Right ventricle myocardium superior (tissue), 1 donor: Measurements from ENCODE around the gene PCDHGA12. TPM values are rescaled to one million over a fixed set of nuclear protein-coding genes. Genes with fewer than 3 reads are reported as not detected.
"Not testable (repeated sequence)": the region's sequence is repeated elsewhere in the genome, so short reads cannot be mapped to it uniquely, and the experiment has no call there.

Experiments used
- ATAC-seq: fragments of 200-7000 bp; cut with Tn5 transposase; one replicate; pipeline ENCODE4 v1.9.1; 2020; ENCODE audit warnings: mild to moderate bottlenecking; ENCODE audit not compliant: poor library complexity
- DNase-seq: peaks from one replicate; pipeline ENCODE4 v3.0.0-alpha.2; 2020
- intact Hi-C: fragments of 100-400 bp; cut with DNase I; formaldehyde crosslinking; loops from one replicate; pipeline ENCODE4 v1.11.2; 2022
- long read RNA-seq: library from polyadenylated mRNA; unstranded; transcript quantifications from one replicate; pipeline ENCODE4 v2.0.0, GENCODE V29; 2021
- total RNA-seq: library from RNA; stranded (reverse); fragmentation: NEBNext Ultra II Directional; extraction: Animal tissue kit (Norgen Biotek cat#: 25700); gene quantifications from one replicate; pipeline ENCODE4 v1.2.1, GENCODE V29; 2021
- donor health status: DM: no; HTN: yes; CAD: no; lungs with severe emphysema.

Gene PCDHGA12
- 4.9 TPM for total RNA-seq
- long read RNA-seq, full-length matches to known transcripts, result 2 of 5 reads
- long read RNA-seq, partial matches to known transcripts, result 0 of 5 reads
- long read RNA-seq, other reads (novel, unspliced or antisense), result 3 of 5 reads

GRCh38 chr5:141430332-141431113 lies at the start of gene PCDHGA12:
Gene PCDHGA12, plus strand, starts transcription at chr5:141430507. Its CDS starts 253 bp downstream, at chr5:141430760.
- intact Hi-C loops, result no loop called here
- ATAC-seq, result peak; percentile 91
- DNase-seq, result no peak

- peak; percentile 34 for ATAC-seq
- no peak for DNase-seq
- intact Hi-C loops, result no loop called here
Measured at GRCh38 chr5:141382469-141383294, 47.6 kb upstream of the PCDHGA12 start, which contains the start of gene PCDHGA7. Gene PCDHGA7, plus strand, starts transcription at chr5:141382742. Its CDS starts 158 bp downstream, at chr5:141382900.

DNA sequence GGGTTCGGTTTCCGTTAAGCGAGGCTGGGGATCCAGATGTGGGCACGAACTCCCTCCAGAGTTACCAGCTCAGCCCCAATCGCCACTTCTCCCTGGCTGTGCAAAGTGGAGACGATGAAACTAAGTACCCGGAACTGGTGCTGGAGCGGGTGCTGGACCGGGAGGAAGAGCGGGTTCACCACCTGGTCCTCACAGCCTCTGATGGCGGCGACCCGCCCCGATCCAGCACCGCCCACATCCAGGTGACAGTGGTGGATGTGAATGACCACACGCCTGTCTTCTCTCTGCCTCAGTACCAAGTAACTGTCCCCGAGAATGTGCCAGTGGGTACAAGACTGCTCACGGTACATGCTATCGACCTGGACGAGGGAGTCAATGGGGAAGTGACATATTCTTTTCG lies 47.0 kb upstream of the PCDHGA12 start:
- DNase-seq (no peak), ATAC-seq (no peak)
- intact Hi-C loops, result no loop called here

DNA sequence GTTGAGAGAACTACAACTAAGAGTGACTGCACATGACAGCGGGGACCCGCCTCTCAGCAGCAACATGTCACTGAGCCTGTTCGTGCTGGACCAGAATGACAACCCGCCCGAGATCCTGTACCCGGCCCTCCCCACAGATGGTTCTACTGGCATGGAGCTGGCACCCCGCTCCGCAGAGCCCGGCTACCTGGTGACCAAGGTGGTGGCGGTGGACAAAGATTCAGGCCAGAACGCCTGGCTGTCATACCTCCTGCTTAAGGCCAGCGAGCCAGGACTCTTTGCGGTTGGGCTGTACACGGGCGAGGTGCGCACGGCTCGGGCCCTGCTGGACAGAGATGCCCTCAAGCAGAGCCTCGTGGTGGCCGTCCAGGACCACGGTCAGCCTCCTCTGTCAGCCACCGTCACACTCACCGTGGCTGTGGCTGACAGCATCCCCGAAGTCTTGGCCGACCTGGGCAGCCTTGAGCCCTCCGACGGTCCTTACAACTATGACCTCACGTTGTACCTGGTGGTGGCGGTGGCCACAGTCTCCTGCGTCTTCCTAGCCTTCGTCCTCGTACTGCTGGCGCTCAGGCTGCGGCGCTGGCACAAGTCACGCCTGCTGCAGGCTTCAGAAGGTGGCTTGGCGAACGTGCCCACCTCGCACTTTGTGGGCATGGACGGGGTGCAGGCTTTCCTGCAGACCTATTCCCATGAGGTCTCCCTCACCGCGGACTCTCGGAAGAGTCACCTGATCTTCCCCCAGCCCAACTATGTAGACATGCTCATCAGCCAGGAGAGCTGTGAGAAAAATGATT lies 45.6 kb upstream of the PCDHGA12 start:
- intact Hi-C loops, result no loop called here
- no peak for DNase-seq
- no peak for ATAC-seq

DNA sequence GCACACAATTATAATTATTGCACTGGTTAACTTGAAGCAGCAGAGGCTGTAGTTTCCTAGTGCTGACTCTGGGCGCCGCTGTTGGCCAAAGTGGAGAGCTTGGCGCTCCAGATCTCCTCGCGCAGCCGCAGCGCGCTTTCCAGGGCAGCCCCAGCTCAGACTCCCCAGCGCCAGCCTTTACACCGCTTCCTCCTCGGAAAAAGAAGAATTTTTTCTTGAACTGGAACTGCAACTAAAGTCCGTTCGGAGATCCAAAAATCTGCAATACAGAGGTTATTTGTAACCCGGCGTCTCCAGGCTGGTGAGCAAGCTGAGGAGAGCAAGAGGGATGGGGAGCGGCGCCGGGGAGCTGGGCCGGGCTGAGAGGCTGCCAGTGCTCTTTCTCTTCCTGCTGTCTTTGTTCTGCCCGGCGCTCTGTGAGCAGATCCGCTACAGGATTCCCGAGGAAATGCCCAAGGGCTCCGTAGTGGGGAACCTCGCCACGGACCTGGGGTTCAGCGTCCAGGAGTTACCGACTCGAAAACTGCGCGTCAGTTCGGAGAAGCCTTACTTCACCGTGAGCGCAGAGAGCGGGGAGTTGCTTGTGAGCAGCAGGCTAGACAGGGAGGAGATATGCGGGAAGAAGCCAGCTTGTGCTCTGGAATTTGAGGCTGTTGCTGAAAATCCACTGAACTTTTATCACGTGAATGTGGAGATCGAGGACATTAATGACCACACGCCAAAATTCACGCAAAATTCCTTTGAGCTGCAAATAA lies 42.6 kb upstream of the PCDHGA12 start, which contains the start of gene PCDHGB4:
PCDHGB4 (plus strand) TSS at position 142 of the 755 bp plus-strand sequence; CDS start at position 329, 187 bp downstream.
- peak; percentile 90 for ATAC-seq
- DNase-seq, intact Hi-C loops: not testable (repeated sequence)

GRCh38 chr5:141388661-141389060 lies 41.6 kb upstream of the PCDHGA12 start:
- intact Hi-C loops, result no loop called here
- no peak for DNase-seq
- no peak for ATAC-seq

GRCh38 chr5:141389153-141390042 lies 40.9 kb upstream of the PCDHGA12 start:
- intact Hi-C loops, result no loop called here
- no peak for DNase-seq
- no peak for ATAC-seq

DNA sequence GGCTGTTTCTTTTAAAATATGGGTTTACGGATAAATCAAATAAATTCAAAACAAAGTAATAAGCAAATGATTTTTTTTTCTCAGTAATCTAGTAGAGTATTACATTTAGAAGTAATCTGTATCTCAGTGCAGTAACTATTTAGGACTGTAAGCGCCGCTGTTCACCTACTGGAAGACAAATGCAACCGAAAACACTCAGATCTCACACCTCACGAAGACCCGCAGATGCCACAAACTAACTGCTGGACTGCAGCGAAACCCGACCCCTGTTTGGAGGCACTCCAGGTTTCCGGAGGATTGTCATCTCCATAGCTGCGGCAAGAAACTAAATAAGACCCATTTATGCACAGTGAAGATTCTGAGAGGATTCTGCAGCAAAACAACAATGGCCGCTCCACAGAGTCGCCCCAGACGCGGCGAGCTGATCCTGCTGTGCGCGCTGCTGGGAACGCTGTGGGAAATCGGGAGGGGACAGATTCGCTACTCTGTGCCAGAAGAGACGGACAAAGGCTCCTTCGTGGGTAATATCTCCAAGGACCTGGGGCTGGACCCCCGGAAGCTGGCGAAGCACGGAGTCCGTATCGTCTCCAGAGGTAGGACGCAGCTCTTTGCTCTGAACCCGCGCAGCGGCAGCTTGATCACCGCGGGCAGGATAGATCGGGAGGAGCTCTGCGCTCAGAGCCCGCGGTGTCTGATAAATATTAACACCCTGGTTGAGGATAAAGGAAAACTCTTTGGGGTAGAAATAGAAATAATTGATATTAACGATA lies 37.7 kb upstream of the PCDHGA12 start, which contains the start of gene PCDHGA8:
PCDHGA8 (plus strand) TSS at position 205 of the 770 bp plus-strand sequence; CDS start at position 386, 181 bp downstream.
- no peak for DNase-seq
- ATAC-seq, result no peak
- intact Hi-C loops, result no loop called here

DNA sequence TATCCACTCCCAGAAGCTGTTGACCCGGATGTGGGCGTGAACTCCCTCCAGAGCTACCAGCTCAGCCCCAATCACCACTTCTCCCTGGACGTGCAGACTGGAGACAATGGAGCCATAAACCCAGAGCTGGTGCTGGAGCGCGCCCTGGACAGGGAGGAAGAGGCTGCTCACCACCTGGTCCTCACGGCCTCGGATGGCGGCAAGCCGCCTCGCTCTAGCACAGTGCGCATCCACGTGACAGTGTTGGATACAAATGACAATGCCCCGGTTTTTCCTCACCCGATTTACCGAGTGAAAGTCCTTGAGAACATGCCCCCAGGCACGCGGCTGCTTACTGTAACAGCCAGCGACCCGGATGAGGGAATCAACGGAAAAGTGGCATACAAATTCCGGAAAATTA lies 37.0 kb upstream of the PCDHGA12 start:
- ATAC-seq (no peak), DNase-seq (no peak)
- intact Hi-C loops, result no loop called here

- ATAC-seq, intact Hi-C loops, DNase-seq: not testable (repeated sequence)
Measured at GRCh38 chr5:141394401-141395187, 35.7 kb upstream of the PCDHGA12 start.

DNA sequence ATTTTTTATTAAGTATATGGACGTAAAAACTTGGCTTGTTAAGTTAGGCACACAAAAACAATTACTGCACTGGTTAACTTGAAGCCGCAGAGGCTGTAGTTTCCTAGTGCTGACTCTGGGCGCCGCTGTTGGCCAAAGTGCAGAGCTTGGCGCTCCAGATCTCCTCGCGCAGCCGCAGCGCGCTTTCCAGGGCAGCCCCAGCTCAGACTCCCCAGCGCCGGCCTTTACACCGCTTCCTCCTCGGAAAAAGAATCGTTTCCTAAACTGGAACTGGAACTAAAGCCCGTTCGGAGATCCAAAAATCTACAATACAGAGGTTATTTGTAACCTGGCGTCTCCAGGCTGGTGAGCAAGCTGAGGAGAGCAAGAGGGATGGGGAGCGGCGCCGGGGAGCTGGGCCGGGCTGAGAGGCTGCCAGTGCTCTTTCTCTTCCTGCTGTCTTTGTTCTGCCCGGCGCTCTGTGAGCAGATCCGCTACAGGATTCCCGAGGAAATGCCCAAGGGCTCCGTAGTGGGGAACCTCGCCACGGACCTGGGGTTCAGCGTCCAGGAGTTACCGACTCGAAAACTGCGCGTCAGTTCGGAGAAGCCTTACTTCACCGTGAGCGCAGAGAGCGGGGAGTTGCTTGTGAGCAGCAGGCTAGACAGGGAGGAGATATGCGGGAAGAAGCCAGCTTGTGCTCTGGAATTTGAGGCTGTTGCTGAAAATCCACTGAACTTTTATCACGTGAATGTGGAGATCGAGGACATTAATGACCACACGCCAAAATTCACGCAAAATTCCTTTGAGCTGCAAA lies 32.4 kb upstream of the PCDHGA12 start, which contains the start of gene PCDHGB5:
PCDHGB5 (plus strand) TSS at position 192 of the 796 bp plus-strand sequence; CDS start at position 373, 181 bp downstream.
- ATAC-seq, result peak; percentile 93
- intact Hi-C loops, DNase-seq: not testable (repeated sequence)

- intact Hi-C loops, result no loop called here
- ATAC-seq, result peak; percentile 37
- no peak for DNase-seq
Measured at GRCh38 chr5:141398608-141399007, 31.7 kb upstream of the PCDHGA12 start.

GRCh38 chr5:141399555-141400258 lies 30.6 kb upstream of the PCDHGA12 start:
- intact Hi-C loops, result no loop called here
- DNase-seq (no peak), ATAC-seq (no peak)
